Progenitor cell of endocrine pancreas (in vitro differentiated cells): ENCODE results near the gene GSTM3. TPM values are rescaled to one million over a fixed set of nuclear protein-coding genes. Genes with fewer than 3 reads are reported as not detected.

ENCODE experiments used
- DNase-seq: peaks from one replicate; pipeline ENCODE4 v3.0.0; 2021; ENCODE audit warnings: low spot score; ENCODE audit not compliant: unreplicated experiment
- H3K27ac Mint-ChIP-seq: 2 replicates; pipeline ENCODE4 v1.8.0; 2021; ENCODE audit warnings: mild to moderate bottlenecking, moderate library complexity, mixed read lengths
- H3K27me3 Mint-ChIP-seq: 2 replicates; pipeline ENCODE4 v1.8.0; 2021; ENCODE audit warnings: mixed read lengths
- H3K36me3 Mint-ChIP-seq: 2 replicates; pipeline ENCODE4 v1.8.0; 2022; ENCODE audit warnings: mixed read lengths; ENCODE audit not compliant: insufficient read depth
- H3K4me1 Mint-ChIP-seq: 2 replicates; pipeline ENCODE4 v1.8.0; 2021; ENCODE audit warnings: low read depth, mixed read lengths
- H3K4me3 Mint-ChIP-seq: 2 replicates; pipeline ENCODE4 v1.8.0; 2021; ENCODE audit warnings: low read depth, mild to moderate bottlenecking, moderate library complexity, mixed read lengths
- H3K9me3 Mint-ChIP-seq: 2 replicates; pipeline ENCODE4 v1.8.0; 2021; ENCODE audit warnings: low read depth, mixed read lengths
- CTCF ChIP-seq: fragments of 200-600 bp; sonication (generic); IDR thresholded peaks from one replicate; pipeline ENCODE4 v1.5.0; 2021; ENCODE audit warnings: antibody characterized with exemption, mild to moderate bottlenecking; ENCODE audit not compliant: unreplicated experiment
- total RNA-seq: library from RNA; stranded (reverse); gene quantifications from 2 replicates; pipeline ENCODE4 v1.2.1, GENCODE V29; 2021

The GSTM3 gene
- total RNA-seq, 1 donor from 2014 or later: 83.1 TPM

- Mint-ChIP-seq H3K4me3 (no peak overlapping the region), H3K27ac (peak overlapping the region; percentile 41), H3K9me3 (no peaks in the 10 kb centered on the region), H3K36me3 (no peaks in the 10 kb centered on the region), H3K4me1 (peaks cover 23% of the 10 kb centered on the region), H3K27me3 (no peaks in the 10 kb centered on the region)
- no peak for TF ChIP-seq CTCF
- no peak for DNase-seq
Measured at GRCh38 chr1:109787845-109788601, 47.2 kb upstream of the GSTM3 start.

- Mint-ChIP-seq H3K9me3 (no peaks in the 10 kb centered on the region), H3K27me3 (no peaks in the 10 kb centered on the region), H3K4me1 (peaks cover 28% of the 10 kb centered on the region), H3K4me3 (no peak overlapping the region), H3K27ac (no peak overlapping the region), H3K36me3 (no peaks in the 10 kb centered on the region)
- no peak for TF ChIP-seq CTCF
- DNase-seq: no peak
Measured at GRCh38 chr1:109787211-109787844, 46.5 kb upstream of the GSTM3 start.

GRCh38 chr1:109786531-109787021 lies 45.7 kb upstream of the GSTM3 start:
- peaks cover 20% of the 10 kb centered on the region for H3K4me1 Mint-ChIP-seq
- no peak overlapping the region for H3K27ac Mint-ChIP-seq
- no peaks in the 10 kb centered on the region for H3K27me3 Mint-ChIP-seq
- H3K9me3 Mint-ChIP-seq: no peaks in the 10 kb centered on the region
- H3K36me3 Mint-ChIP-seq: no peaks in the 10 kb centered on the region
- H3K4me3 Mint-ChIP-seq: no peak overlapping the region
- TF ChIP-seq CTCF: no peak
- DNase-seq: no peak

GRCh38 chr1:109786112-109786480 lies 45.3 kb upstream of the GSTM3 start:
- H3K4me3 Mint-ChIP-seq: no peak overlapping the region
- TF ChIP-seq CTCF: no peak
- H3K4me1 Mint-ChIP-seq: peaks cover 17% of the 10 kb centered on the region
- no peaks in the 10 kb centered on the region for H3K27me3 Mint-ChIP-seq
- no peaks in the 10 kb centered on the region for H3K9me3 Mint-ChIP-seq
- H3K27ac Mint-ChIP-seq: no peak overlapping the region
- no peak for DNase-seq
- H3K36me3 Mint-ChIP-seq: no peaks in the 10 kb centered on the region

GRCh38 chr1:109785446-109786111 lies 44.7 kb upstream of the GSTM3 start:
- Mint-ChIP-seq H3K27me3 (no peaks in the 10 kb centered on the region), H3K4me3 (no peak overlapping the region), H3K36me3 (peaks cover 2% of the 10 kb centered on the region), H3K4me1 (peaks cover 17% of the 10 kb centered on the region), H3K9me3 (peaks cover 2% of the 10 kb centered on the region), H3K27ac (no peak overlapping the region)
- no peak for TF ChIP-seq CTCF
- DNase-seq: no peak
